Adipose tissue (tissue), 3 donors: ENCODE measurements around the gene SEMA5B. TPM values are rescaled to one million over a fixed set of nuclear protein-coding genes. Genes with fewer than 3 reads are reported as not detected.

Source experiments
- H3K27ac ChIP-seq: one replicate; pipeline ENCODE4 v1.5.1; 2013; ENCODE audit warnings: low read depth, low read length
- WGBS, 3 donors: extraction: QIAGEN DNeasy Blood & Tissue Kit; methylation state at CpG; one replicate each; pipeline ENCODE4 v1.1.7; 2013; 5-methylcytosine and 5-hydroxymethylcytosine counted together
- polyA plus RNA-seq, 3 donors: library from polyadenylated mRNA; stranded (reverse); fragments of 200-250 nt; gene quantifications; one replicate each; pipeline ENCODE4 v1.2.3, GENCODE V29; 2013
- donor health status: healthy with polysubstance abuse.
- donor health status: Bipolar disorder and iron deficiency.
- donor health status: healthy.

SEMA5B gene
- polyA plus RNA-seq, 3 donors: 0.77 to 1.5 (median 1.4) TPM

- H3K27ac ChIP-seq: no peak overlapping the region
These were observed 32.5 kb upstream of the SEMA5B start for GRCh38 chr3:123060054-123060453.

DNA sequence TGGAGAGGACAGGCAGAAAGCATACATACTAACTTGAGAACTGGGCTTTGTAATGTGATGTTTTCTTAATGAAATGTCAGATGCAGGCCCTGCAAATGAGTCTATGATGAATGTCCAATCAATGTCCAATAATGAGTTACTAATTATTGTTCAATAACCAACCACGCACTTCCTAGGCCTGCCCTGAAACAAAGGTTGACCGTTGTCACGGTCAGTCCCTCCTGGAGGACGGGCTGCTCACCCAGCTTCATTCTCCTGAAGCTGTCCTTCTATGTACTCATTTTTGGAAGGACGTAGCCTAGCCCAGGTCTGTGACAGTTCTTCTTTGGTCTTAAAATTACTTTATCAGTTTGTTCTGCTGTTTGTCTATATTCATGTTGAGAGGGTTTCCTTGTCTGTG lies 30.9 kb upstream of the SEMA5B start:
- no peak overlapping the region for H3K27ac ChIP-seq
- 84 to 95% (median 95%) methylated on average over 5 of the region's 5 CpGs for WGBS, 3 donors

DNA sequence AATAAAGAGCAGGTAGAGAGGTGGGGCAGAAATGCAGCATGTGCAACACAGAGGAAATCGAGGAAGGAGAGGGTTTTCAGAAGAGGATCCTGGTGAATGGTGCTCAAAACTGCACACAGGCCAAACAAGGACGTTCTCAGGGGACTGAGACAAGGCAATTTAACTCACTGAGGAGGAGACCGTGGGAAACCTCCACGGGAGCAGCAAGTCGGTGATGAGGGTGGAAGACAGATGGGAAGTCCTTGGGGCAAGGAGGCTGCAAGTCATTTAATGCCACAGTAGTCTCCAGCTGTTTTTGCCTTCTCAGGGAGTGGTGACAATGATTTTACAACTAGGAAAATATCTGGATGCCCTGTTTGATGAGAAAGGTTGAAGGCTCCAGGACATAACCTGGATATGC lies 27.8 kb upstream of the SEMA5B start:
- H3K27ac ChIP-seq: no peak overlapping the region
- 72 to 88% (median 73%) methylated on average over 5 of the region's 5 CpGs for WGBS, 3 donors

DNA sequence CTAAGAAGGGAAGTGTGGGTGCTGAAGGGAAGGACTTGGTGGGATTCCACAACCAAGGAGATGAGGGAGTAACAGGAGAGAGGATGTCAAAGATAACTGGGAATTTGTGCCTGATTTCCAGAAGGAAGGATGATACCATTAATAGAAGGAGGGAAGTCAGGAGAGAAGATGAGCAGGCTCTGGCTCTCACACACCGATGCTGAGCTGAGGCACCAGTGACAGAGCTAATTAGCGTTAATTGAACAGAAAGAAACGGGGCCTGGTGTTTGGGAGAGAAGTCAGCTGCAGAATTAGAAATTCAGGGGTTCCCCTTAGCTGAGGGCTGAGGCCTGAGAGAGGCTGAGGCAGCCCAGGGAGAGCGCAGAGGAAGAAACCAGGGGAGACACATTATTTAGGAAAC lies 27.4 kb upstream of the SEMA5B start:
- WGBS, 3 donors: 83 to 94% (median 94%) methylated on average over 4 of the region's 4 CpGs
- H3K27ac ChIP-seq: no peak overlapping the region

- H3K27ac ChIP-seq: no peak overlapping the region
- 75 to 81% (median 76%) methylated on average over 5 of the region's 5 CpGs for WGBS, 3 donors
These were observed 26.7 kb upstream of the SEMA5B start for GRCh38 chr3:123054109-123054778.

DNA sequence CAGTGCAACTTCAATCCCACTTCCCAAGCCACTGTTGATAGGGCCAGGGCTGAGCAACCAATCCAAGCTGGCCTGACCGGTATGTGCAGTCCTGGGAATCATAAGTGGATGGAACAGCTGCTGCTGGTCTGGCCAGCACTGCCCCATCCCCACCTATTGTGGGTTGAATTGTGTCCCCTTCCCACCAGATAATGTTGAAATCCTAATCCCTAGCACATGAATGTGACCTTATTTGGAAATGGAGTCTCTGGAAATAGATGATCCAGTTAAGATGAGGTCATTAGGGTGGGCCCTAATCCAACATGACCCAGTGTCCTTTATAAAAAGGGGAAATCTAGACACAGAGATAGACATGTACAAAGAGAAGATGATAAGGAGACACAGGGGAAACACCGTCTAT lies 25.5 kb upstream of the SEMA5B start:
- 35 to 74% (median 54%) methylated on average over 2 of the region's 2 CpGs for WGBS, 3 donors
- no peak overlapping the region for H3K27ac ChIP-seq

GRCh38 chr3:123050666-123051065 lies 23.1 kb upstream of the SEMA5B start:
- 88 to 89% (median 89%) methylated on average over 2 of the region's 2 CpGs for WGBS, 3 donors
- H3K27ac ChIP-seq: no peak overlapping the region

DNA sequence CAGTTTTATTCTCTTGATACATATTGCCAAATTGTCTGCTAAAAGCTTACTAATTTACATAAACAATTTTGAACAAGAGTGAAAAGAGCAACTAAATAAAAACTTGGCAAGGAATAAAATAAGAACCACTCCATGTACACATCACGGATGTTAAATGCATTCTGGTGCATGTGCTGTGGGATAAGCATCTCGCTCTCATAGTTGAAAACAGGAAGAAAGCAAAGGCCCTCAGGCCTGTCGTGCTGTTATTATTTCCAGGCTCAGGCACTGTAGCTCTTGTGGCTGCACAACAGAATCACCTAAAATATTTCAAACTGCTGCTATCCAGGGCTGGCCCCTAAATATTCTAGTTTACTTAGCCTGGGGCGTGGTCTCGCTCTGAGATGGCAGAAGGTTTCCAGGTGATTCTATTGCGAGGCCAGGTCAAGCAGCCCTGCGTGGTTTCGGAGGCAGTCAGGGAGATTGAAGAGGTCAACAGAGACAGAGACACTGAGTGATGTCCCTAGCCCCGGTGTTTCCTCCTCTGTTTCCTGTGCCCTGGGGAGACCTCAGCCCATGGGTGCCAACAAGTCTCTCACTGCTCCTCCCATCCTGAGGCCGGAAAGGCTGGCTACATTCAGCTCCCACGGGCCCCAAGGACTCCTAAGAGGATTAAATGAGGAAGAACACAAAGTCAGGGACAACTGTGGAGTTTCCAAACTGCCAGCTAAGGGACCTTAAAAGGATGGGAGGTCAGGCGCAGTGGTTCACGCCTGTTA lies 21.1 kb upstream of the SEMA5B start:
- H3K27ac ChIP-seq: no peak overlapping the region

GRCh38 chr3:123047062-123047319 lies 19.4 kb upstream of the SEMA5B start:
- 87 to 91% (median 90%) methylated on average over 3 of the region's 3 CpGs for WGBS, 3 donors
- no peak overlapping the region for H3K27ac ChIP-seq

More for the DNA sequence above, 21.1 kb upstream of the SEMA5B start:
- 68 to 81% (median 72%) methylated on average over 13 of the region's 13 CpGs for WGBS, 3 donors

DNA sequence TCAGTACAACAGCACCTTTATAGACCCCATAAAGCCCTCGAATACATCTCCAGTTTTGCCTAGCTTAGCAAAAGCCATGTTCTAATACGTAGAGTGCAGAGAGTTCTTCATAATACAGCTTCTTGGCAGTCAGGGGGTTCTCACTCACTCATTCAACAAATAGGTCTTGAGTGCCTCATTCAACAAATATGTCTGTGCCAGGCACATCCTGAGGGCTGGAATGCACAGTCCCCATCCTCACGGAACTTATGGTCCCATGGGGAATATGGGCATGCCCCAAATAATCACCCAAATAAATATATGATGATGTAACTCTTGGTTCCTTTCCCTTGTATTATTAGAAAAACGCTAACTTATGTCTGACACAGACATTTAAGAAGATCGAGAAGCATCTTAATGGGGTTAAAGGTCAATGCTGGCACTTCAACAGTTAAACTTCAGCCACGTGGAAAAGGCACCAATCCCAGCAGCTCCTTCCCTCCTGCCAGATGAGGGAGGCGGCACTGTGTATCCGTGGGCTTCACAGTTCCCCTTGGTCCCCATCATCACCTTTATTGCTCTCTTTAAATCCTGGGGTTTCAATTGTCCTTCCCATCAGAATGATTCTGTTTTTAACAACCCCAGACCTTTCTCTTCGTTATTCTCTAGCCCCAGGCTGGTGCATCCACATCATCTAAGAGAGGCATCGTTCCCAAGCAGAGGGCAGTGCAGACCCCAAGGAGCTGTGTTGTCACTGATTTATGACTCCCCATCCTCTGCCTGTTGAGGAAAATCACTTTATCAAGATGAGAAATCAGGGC lies 18.9 kb upstream of the SEMA5B start:
- H3K27ac ChIP-seq: no peak overlapping the region
- WGBS, 3 donors: 69 to 71% (median 70%) methylated on average over 10 of the region's 10 CpGs

GRCh38 chr3:123044981-123045763 lies 17.6 kb upstream of the SEMA5B start:
- H3K27ac ChIP-seq: no peak overlapping the region
- WGBS, 3 donors: 80 to 82% (median 81%) methylated on average over 5 of the region's 5 CpGs

DNA sequence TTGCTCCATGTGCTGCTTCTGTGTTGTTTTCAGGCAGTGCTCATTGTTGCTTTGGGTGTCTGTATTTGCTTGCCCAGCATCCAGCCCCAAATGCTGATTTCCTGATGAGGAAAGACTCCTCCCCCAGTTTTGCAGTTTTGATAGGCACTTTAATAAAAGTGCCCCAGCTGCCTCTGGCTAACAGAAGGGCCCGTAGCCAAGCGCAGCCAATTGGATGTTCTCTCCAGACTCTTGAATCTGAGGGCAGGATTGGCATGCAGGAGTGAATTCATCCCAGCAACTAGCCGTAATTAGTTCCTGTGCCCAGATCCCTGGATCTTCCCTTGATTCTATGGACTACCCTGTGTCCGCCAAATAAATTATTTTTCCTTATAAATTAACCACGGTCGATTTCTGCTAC lies 14.8 kb upstream of the SEMA5B start:
- no peak overlapping the region for H3K27ac ChIP-seq
- WGBS, 3 donors: 85 to 90% (median 88%) methylated on average over 6 of the region's 6 CpGs

- no peak overlapping the region for H3K27ac ChIP-seq
- WGBS, 3 donors: 70 to 77% (median 77%) methylated on average over 3 of the region's 3 CpGs
These were observed 11.6 kb upstream of the SEMA5B start for GRCh38 chr3:123039178-123039577.

- H3K27ac ChIP-seq: no peak overlapping the region
These were observed 11.2 kb upstream of the SEMA5B start for GRCh38 chr3:123038751-123039150.

GRCh38 chr3:123037015-123037375 lies 9.4 kb upstream of the SEMA5B start:
- WGBS, 3 donors: 60 to 80% (median 69%) methylated on average over 5 of the region's 5 CpGs
- no peak overlapping the region for H3K27ac ChIP-seq

DNA sequence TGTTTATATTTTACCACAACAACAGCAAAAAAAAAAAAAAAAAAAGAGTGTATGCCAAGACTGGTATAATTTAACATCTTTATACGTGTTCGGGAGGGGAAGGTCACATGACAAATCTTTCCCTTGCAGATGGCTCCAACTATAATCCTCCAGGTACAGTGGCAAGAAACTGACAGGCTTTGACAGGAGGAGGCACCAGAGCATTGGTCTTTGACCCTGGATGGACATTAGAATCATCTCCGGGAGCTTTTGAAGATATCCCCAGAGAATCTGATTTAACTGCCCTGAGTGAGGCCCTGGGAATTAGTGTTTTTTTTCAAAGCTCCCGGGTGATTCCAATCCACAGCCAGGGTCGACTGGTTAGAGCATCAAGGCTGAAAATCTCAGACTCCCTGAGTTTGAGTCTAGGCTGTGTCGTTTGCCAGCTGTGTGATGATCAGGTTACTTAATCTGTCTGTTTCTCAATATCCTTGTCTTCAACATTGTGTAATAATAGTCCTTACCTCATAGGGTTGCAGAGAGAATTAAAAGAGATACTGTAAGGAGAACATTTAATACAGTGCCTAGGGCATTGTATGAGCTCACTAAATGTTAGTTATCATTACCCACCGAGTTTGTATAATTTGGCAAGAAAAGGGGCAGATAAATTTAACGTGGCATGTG lies 8.9 kb upstream of the SEMA5B start:
- no peak overlapping the region for H3K27ac ChIP-seq
- 52 to 66% (median 52%) methylated on average over 8 of the region's 8 CpGs for WGBS, 3 donors

GRCh38 chr3:123034996-123035395 lies 7.4 kb upstream of the SEMA5B start:
- H3K27ac ChIP-seq: no peak overlapping the region
- WGBS, 3 donors: 89 to 91% (median 91%) methylated on average over 3 of the region's 3 CpGs

GRCh38 chr3:123034120-123034519 lies 6.6 kb upstream of the SEMA5B start:
- 91 to 94% (median 93%) methylated on average over 5 of the region's 5 CpGs for WGBS, 3 donors

More at GRCh38 chr3:123034120-123034519, 6.6 kb upstream of the SEMA5B start:
- no peak overlapping the region for H3K27ac ChIP-seq
